Caco-2 (cell line): ENCODE measurements around the gene OGA. TPM values are rescaled to one million over a fixed set of nuclear protein-coding genes. Genes with fewer than 3 reads are reported as not detected.

Experiments
- BruUV-seq: library from RNA; stranded (reverse); fragments of 400-500 nt; replicated peaks from 2 replicates; lab custom pipeline; 2021; lab: Mats Ljungman, UMichigan
- CTCF ChIA-PET: fragments of 300-600 bp; sonication (Branson Sonifier 250); formaldehyde crosslinking; loops from one replicate; lab custom pipeline; 2022; ENCODE audit warnings: antibody characterized with exemption; lab: Charles Lee
- POLR2A ChIA-PET: fragments of 300-600 bp; sonication (Branson Sonifier 250); formaldehyde crosslinking; loops from one replicate; lab custom pipeline; 2022; ENCODE audit warnings: antibody characterized with exemption; lab: Charles Lee
- DNase-seq, 2 experiments: peaks; one replicate each; pipeline versions ENCODE4 v3.0.0 to v3.0.0-alpha.2; 2020 to 2022
- H3K27me3 ChIP-seq: replicated peaks from 2 replicates; pipeline ENCODE4 v1.6.0; 2011; ENCODE audit warnings: low read length; ENCODE audit not compliant: control insufficient read depth, insufficient read depth
- H3K36me3 ChIP-seq: 2 replicates; pipeline ENCODE4 v1.5.1; 2011; ENCODE audit warnings: low read length; ENCODE audit not compliant: control insufficient read depth, insufficient read depth
- H3K4me1 ChIP-seq: fragments of 250-450 bp; sonication (Bioruptor Pico); 2 replicates; pipeline ENCODE4 v1.5.1; 2020; ENCODE audit warnings: mild to moderate bottlenecking
- H3K4me3 ChIP-seq: 2 replicates; pipeline ENCODE4 v1.5.1; 2011; ENCODE audit warnings: low read depth, mild to moderate bottlenecking, control low read depth, low read length
- H3K9me3 ChIP-seq: fragments of 250-450 bp; sonication (Bioruptor Pico); 2 replicates; pipeline ENCODE4 v1.5.1; 2020; ENCODE audit warnings: mild to moderate bottlenecking, moderate library complexity
- H3K27ac Mint-ChIP-seq: one replicate; pipeline ENCODE4 v1.8.0; 2022; ENCODE audit warnings: mixed read lengths; ENCODE audit not compliant: unreplicated experiment
- H3K27me3 Mint-ChIP-seq: one replicate; pipeline ENCODE4 v1.8.0; 2022; ENCODE audit warnings: mixed read lengths; ENCODE audit not compliant: insufficient read depth, unreplicated experiment
- H3K36me3 Mint-ChIP-seq: one replicate; pipeline ENCODE4 v1.8.0; 2022; ENCODE audit warnings: mild to moderate bottlenecking, mixed read lengths; ENCODE audit not compliant: insufficient read depth, unreplicated experiment
- H3K4me1 Mint-ChIP-seq: one replicate; pipeline ENCODE4 v1.8.0; 2022; ENCODE audit warnings: low read depth, mixed read lengths; ENCODE audit not compliant: unreplicated experiment
- H3K4me3 Mint-ChIP-seq: one replicate; pipeline ENCODE4 v1.8.0; 2022; ENCODE audit warnings: mild to moderate bottlenecking, moderate library complexity, mixed read lengths; ENCODE audit not compliant: unreplicated experiment
- H3K9me3 Mint-ChIP-seq: one replicate; pipeline ENCODE4 v1.8.0; 2022; ENCODE audit warnings: mixed read lengths; ENCODE audit not compliant: unreplicated experiment
- CTCF ChIP-seq, 2 experiments: fragments of 200-600 bp in 1 of 2; IDR thresholded peaks; 1 replicate in 1 of 2; 2 replicates in 1 of 2; pipeline versions ENCODE4 v1.5.1 to v1.8.0; 2011 to 2022; ENCODE audit warnings: antibody characterized with exemption in 1 of 2, control low read depth in 1 of 2, inconsistent platforms in 1 of 2, low read depth in 1 of 2, low read length in 1 of 2, mild to moderate bottlenecking in 1 of 2, moderate library complexity in 1 of 2; ENCODE audit not compliant: insufficient read depth in 1 of 2, severe bottlenecking in 1 of 2, unreplicated experiment in 1 of 2
- intact Hi-C: fragments of 100-400 bp; cut with micrococcal nuclease; formaldehyde crosslinking; loops from one replicate; pipeline ENCODE4 v1.10.0; 2022; ENCODE audit not compliant: unreplicated experiment
- total RNA-seq: library from RNA; stranded (reverse); gene quantifications from 2 replicates; pipeline ENCODE4 v1.2.3, GENCODE V29; 2022

OGA gene
- total RNA-seq, 1 experiment from 2014 or later: 76.9 TPM

- Mint-ChIP-seq H3K4me1 (peaks cover 10% of the 10 kb centered on the region), H3K27me3 (no peaks in the 10 kb centered on the region), H3K27ac (no peak overlapping the region), H3K4me3 (no peak overlapping the region), H3K9me3 (no peaks in the 10 kb centered on the region), H3K36me3 (no peaks in the 10 kb centered on the region)
- intact Hi-C loops: no loop called here
- peaks cover 15% of the 10 kb centered on the region for H3K4me1 ChIP-seq
- POLR2A ChIA-PET: no interaction called here
- H3K4me3 ChIP-seq: no peak overlapping the region
- TF ChIP-seq CTCF (IDR thresholded peaks at IDR 0.05; ENCODE audit: insufficient read depth in 1 of 2, low read depth in 1 of 2, low read length in 1 of 2, severe bottlenecking in 1 of 2, unreplicated experiment in 1 of 2): no peak
- no peaks in the 10 kb centered on the region for H3K27me3 ChIP-seq
- BruUV-seq: no TSS peak
- no peaks in the 10 kb centered on the region for H3K36me3 ChIP-seq
- CTCF ChIA-PET: interaction anchor here (0.6 kb wide), 1 partner anchor 72 kb away, joined by 6 read pairs; no protein-coding TSS in a partner anchor
- H3K9me3 ChIP-seq: no peaks in the 10 kb centered on the region
- DNase-seq: no peak
Observed at GRCh38 chr10:101745074-101745696, 73.1 kb downstream of the OGA start.

GRCh38 chr10:101744267-101744666 lies 74.0 kb downstream of the OGA start:
- POLR2A ChIA-PET: no interaction called here

DNA sequence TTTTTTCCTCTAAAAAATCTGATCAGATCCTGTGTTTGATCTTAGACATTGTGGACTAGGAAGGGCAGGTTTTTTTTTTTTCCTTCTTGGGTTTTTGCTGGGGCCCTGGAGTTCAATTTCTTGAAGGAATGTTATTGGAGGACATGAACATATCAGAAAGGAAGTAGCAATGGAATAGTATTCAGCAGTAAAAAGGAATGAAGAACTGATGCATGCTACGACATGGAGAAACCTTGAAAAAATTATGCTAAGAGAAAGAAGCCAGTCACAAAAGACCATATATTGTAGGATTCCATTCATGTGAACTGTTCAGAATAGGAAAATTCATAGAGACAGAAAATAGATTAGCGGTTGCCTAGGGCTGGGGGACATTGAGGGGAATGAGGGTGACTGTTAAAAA lies 76.3 kb downstream of the OGA start:
- no peaks in the 10 kb centered on the region for H3K27me3 ChIP-seq
- H3K4me1 ChIP-seq: peaks cover 15% of the 10 kb centered on the region
- TF ChIP-seq CTCF (IDR thresholded peaks at IDR 0.05; ENCODE audit: insufficient read depth in 1 of 2, low read depth in 1 of 2, low read length in 1 of 2, severe bottlenecking in 1 of 2, unreplicated experiment in 1 of 2): no peak
- H3K4me3 Mint-ChIP-seq: no peak overlapping the region
- no peak overlapping the region for H3K4me3 ChIP-seq
- DNase-seq: no peak
- ChIA-PET CTCF (interaction anchor here (1.2 kb wide), 1 partner anchor 139 kb away, joined by 3 read pairs; no protein-coding TSS in a partner anchor), POLR2A (no interaction called here)
- no peaks in the 10 kb centered on the region for H3K36me3 ChIP-seq
- H3K4me1 Mint-ChIP-seq: peaks cover 10% of the 10 kb centered on the region
- H3K9me3 ChIP-seq: no peaks in the 10 kb centered on the region
- no peaks in the 10 kb centered on the region for H3K27me3 Mint-ChIP-seq
- no TSS peak for BruUV-seq
- no peaks in the 10 kb centered on the region for H3K36me3 Mint-ChIP-seq
- H3K9me3 Mint-ChIP-seq: no peaks in the 10 kb centered on the region
- intact Hi-C loops: no loop called here
- H3K27ac Mint-ChIP-seq: no peak overlapping the region

More at GRCh38 chr10:101744267-101744666, 74.0 kb downstream of the OGA start:
- no TSS peak for BruUV-seq
- no peaks in the 10 kb centered on the region for H3K36me3 Mint-ChIP-seq
- Histone ChIP-seq H3K9me3 (no peaks in the 10 kb centered on the region), H3K4me3 (no peak overlapping the region), H3K4me1 (peaks cover 15% of the 10 kb centered on the region), H3K36me3 (no peaks in the 10 kb centered on the region), H3K27me3 (no peaks in the 10 kb centered on the region)
- no peak overlapping the region for H3K4me3 Mint-ChIP-seq
- intact Hi-C loops: no loop called here
- CTCF ChIA-PET: no interaction called here
- no peak overlapping the region for H3K27ac Mint-ChIP-seq
- H3K27me3 Mint-ChIP-seq: no peaks in the 10 kb centered on the region
- no peak for DNase-seq
- peaks cover 10% of the 10 kb centered on the region for H3K4me1 Mint-ChIP-seq
- H3K9me3 Mint-ChIP-seq: no peaks in the 10 kb centered on the region
- TF ChIP-seq CTCF (IDR thresholded peaks at IDR 0.05; ENCODE audit: insufficient read depth in 1 of 2, low read depth in 1 of 2, low read length in 1 of 2, severe bottlenecking in 1 of 2, unreplicated experiment in 1 of 2): no peak
